Glomerular visceral epithelial cell (primary cell): ENCODE results near the gene C1orf216.
A peak's percentile ranks its signal among the peaks of the same experiment; 100 is the strongest.
"Not testable (repeated sequence)": the region's sequence is repeated elsewhere in the genome, so short reads cannot be mapped to it uniquely, and the experiment has no call there.

Experiments used
- DNase-seq: peaks from one replicate; pipeline ENCODE4 v3.0.0-alpha.2; 2016; ENCODE audit errors: extremely low spot score

The C1orf216 gene

GRCh38 chr1:35718492-35719336 lies at the start of gene C1orf216:
Gene C1orf216 (minus strand): TSS chr1:35718884. CDS start chr1:35716321, 2,563 bp downstream.
- peak; percentile 62 for DNase-seq

- DNase-seq, result no peak
Measured at GRCh38 chr1:35764283-35764682, 45.6 kb upstream of the C1orf216 start.

GRCh38 chr1:35763201-35763600 lies 44.5 kb upstream of the C1orf216 start:
- no peak for DNase-seq

- no peak for DNase-seq
Measured at GRCh38 chr1:35762141-35762540, 43.5 kb upstream of the C1orf216 start.

GRCh38 chr1:35756064-35756463 lies 37.4 kb upstream of the C1orf216 start:
- DNase-seq, result no peak

- no peak for DNase-seq
Measured at GRCh38 chr1:35753626-35754260, 35.1 kb upstream of the C1orf216 start.

- no peak for DNase-seq
Measured at GRCh38 chr1:35748326-35748725, 29.6 kb upstream of the C1orf216 start.

GRCh38 chr1:35745124-35745730 lies 26.5 kb upstream of the C1orf216 start:
- DNase-seq, result no peak

GRCh38 chr1:35737120-35737519 lies 18.4 kb upstream of the C1orf216 start:
- DNase-seq, result no peak

- no peak for DNase-seq
Measured at GRCh38 chr1:35727434-35728040, 8.9 kb upstream of the C1orf216 start.

- peak; percentile 65 for DNase-seq
Measured at GRCh38 chr1:35726450-35727433, 8.1 kb upstream of the C1orf216 start.

GRCh38 chr1:35725596-35725995 lies 6.9 kb upstream of the C1orf216 start:
- no peak for DNase-seq

- DNase-seq, result peak; percentile 57
Measured at GRCh38 chr1:35717911-35718476, 690 bp downstream of the C1orf216 start.

GRCh38 chr1:35715568-35716002 lies 3.1 kb downstream of the C1orf216 start:
- peak; percentile 75 for DNase-seq

GRCh38 chr1:35714921-35715567 lies 3.6 kb downstream of the C1orf216 start:
- no peak for DNase-seq

GRCh38 chr1:35711098-35711497 lies 7.6 kb downstream of the C1orf216 start:
- not testable (repeated sequence) for DNase-seq

GRCh38 chr1:35708952-35709351 lies 9.7 kb downstream of the C1orf216 start:
- no peak for DNase-seq

GRCh38 chr1:35708441-35708921 lies 10.2 kb downstream of the C1orf216 start:
- DNase-seq, result no peak

GRCh38 chr1:35707601-35708440 lies 10.9 kb downstream of the C1orf216 start:
- no peak for DNase-seq
